ENCODE results near the gene SMG1. TPM values are rescaled to one million over a fixed set of nuclear protein-coding genes. Genes with fewer than 3 reads are reported as not detected.

SMG1 gene
- polyA plus RNA-seq, 1 experiment: 20.5 TPM

- no peaks in the 10 kb centered on the region for H3K27me3 ChIP-seq (ENCODE audit: control insufficient read depth, insufficient read depth, low read length)
- POLR2A ChIA-PET: interaction anchor here (1.8 to 3.3 kb wide), 2 partner anchors 11 to 13 kb away, joined by 15 to 31 read pairs; partner anchors contain the start of gene RPS15A
These were observed 124.8 kb downstream of the SMG1 start, which contains the start of gene ARL6IP1 for GRCh38 chr16:18801145-18801972. ARL6IP1 (minus strand) TSS chr16:18801549; CDS start chr16:18801466, 83 bp downstream.

GRCh38 chr16:18800775-18801144 is 125.4 kb downstream of the SMG1 start:
- no peaks in the 10 kb centered on the region for H3K36me3 ChIP-seq (ENCODE audit: control insufficient read depth, insufficient read depth, low read length)
- ChIA-PET POLR2A (interaction anchor here (1.8 to 3.3 kb wide), 2 partner anchors 11 to 12 kb away, joined by 15 to 31 read pairs; partner anchors contain the start of gene RPS15A), CTCF (interaction anchor here (1.2 to 3.4 kb wide), 4 partner anchors 10 to 121 kb away, joined by 3 to 44 read pairs (median 4); partner anchors contain the start of gene RPS15A)
- DNase-seq (ENCODE audit: low read depth): no peak
- peak overlapping the region; percentile 93 for H3K4me3 ChIP-seq (ENCODE audit: low read depth, low read length)
- no peak for TF ChIP-seq CTCF (IDR thresholded peaks at IDR 0.05; ENCODE audit: insufficient read depth, low read depth, low read length)
- H3K27me3 ChIP-seq (ENCODE audit: control insufficient read depth, insufficient read depth, low read length): no peaks in the 10 kb centered on the region

More at GRCh38 chr16:18801145-18801972, 124.8 kb downstream of the SMG1 start, which contains the start of gene ARL6IP1:
- CTCF ChIA-PET: interaction anchor here (0.6 to 3.4 kb wide), 19 partner anchors 9 to 745 kb away, joined by 3 to 44 read pairs (median 4); partner anchors contain the start of gene RPS15A
- TF ChIP-seq CTCF (IDR thresholded peaks at IDR 0.05; ENCODE audit: insufficient read depth, low read depth, low read length): peak; percentile 94
- Histone ChIP-seq H3K4me3 (ENCODE audit: low read depth, low read length) (peak within 1 kb of the TSS; percentile 93), H3K36me3 (ENCODE audit: control insufficient read depth, insufficient read depth, low read length) (no peaks in the 10 kb centered on the region)
- peak; percentile 97 for DNase-seq (ENCODE audit: low read depth)

- CTCF ChIA-PET: interaction anchor here (1.2 to 3.4 kb wide), 3 partner anchors 10 to 29 kb away, joined by 4 to 44 read pairs (median 5); partner anchors contain the start of gene RPS15A
- POLR2A ChIA-PET: interaction anchor here (1.8 to 3.3 kb wide), 2 partner anchors 10 to 12 kb away, joined by 15 to 31 read pairs; partner anchors contain the start of gene RPS15A
These were observed 125.9 kb downstream of the SMG1 start for GRCh38 chr16:18800293-18800692.

GRCh38 chr16:18799500-18799899 is 126.7 kb downstream of the SMG1 start:
- no peak for TF ChIP-seq CTCF (IDR thresholded peaks at IDR 0.05; ENCODE audit: insufficient read depth, low read depth, low read length)
- H3K27me3 ChIP-seq (ENCODE audit: control insufficient read depth, insufficient read depth, low read length): no peaks in the 10 kb centered on the region
- CTCF ChIA-PET: interaction anchor here (1.2 to 1.4 kb wide), 2 partner anchors 9 to 30 kb away, joined by 3 to 4 read pairs; partner anchors contain the start of gene RPS15A
- POLR2A ChIA-PET: interaction anchor here (3.3 kb wide), 1 partner anchor 10 kb away, joined by 31 read pairs; the partner anchor contains the start of gene RPS15A
- no peak for DNase-seq (ENCODE audit: low read depth)
- H3K4me3 ChIP-seq (ENCODE audit: low read depth, low read length): peak overlapping the region; percentile 93
- H3K36me3 ChIP-seq (ENCODE audit: control insufficient read depth, insufficient read depth, low read length): peaks cover 2% of the 10 kb centered on the region; the same call in 1 of the 2 replicates

More at GRCh38 chr16:18800293-18800692, 125.9 kb downstream of the SMG1 start:
- no peaks in the 10 kb centered on the region for H3K27me3 ChIP-seq (ENCODE audit: control insufficient read depth, insufficient read depth, low read length)
- no peak for DNase-seq (ENCODE audit: low read depth)
- H3K36me3 ChIP-seq (ENCODE audit: control insufficient read depth, insufficient read depth, low read length): no peaks in the 10 kb centered on the region
- H3K4me3 ChIP-seq (ENCODE audit: low read depth, low read length): peak overlapping the region; percentile 93
- no peak for TF ChIP-seq CTCF (IDR thresholded peaks at IDR 0.05; ENCODE audit: insufficient read depth, low read depth, low read length)

GRCh38 chr16:18797746-18798145 is 128.5 kb downstream of the SMG1 start:
- no peak for TF ChIP-seq CTCF (IDR thresholded peaks at IDR 0.05; ENCODE audit: insufficient read depth, low read depth, low read length)
- CTCF ChIA-PET: interaction anchor here (0.7 kb wide), 1 partner anchor 13 kb away, joined by 3 read pairs; no protein-coding TSS in a partner anchor
- Histone ChIP-seq H3K36me3 (ENCODE audit: control insufficient read depth, insufficient read depth, low read length) (peaks cover 4% of the 10 kb centered on the region), H3K27me3 (ENCODE audit: control insufficient read depth, insufficient read depth, low read length) (no peaks in the 10 kb centered on the region), H3K4me3 (ENCODE audit: low read depth, low read length) (no peak overlapping the region)
- POLR2A ChIA-PET: no interaction called here
- no peak for DNase-seq (ENCODE audit: low read depth)
